ENCODE results near the gene DSCAML1.

DNA sequence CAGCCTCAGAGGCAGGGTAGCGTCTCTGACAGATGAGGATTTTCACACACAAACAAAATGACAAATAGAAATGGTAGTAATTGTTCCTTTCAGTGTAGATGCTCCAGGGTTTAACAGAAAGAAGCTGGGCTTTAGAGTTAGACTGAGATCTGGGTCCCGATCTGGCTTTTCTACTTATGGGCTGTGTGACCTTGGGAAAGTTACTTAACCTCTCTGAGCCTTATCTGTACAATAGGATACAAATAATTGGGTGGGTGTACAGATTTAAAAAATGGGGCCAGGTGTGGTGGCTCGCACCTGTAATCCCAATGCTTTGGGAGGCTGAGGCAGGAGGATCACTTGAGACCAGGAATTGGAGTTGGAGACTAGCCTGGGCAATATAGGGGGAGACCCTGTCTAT lies 264.4 kb downstream of the DSCAML1 start:
- no peak for TF ChIP-seq POLR2A (IDR thresholded peaks at IDR 0.05)
- no peak for TF ChIP-seq CTCF (IDR thresholded peaks at IDR 0.05)
- no peak for TF ChIP-seq EP300 (IDR thresholded peaks at IDR 0.05)

Data from tibial nerve (tissue), 4 donors.